ENCODE measurements around the gene TRIO.

Gene TRIO

DNA sequence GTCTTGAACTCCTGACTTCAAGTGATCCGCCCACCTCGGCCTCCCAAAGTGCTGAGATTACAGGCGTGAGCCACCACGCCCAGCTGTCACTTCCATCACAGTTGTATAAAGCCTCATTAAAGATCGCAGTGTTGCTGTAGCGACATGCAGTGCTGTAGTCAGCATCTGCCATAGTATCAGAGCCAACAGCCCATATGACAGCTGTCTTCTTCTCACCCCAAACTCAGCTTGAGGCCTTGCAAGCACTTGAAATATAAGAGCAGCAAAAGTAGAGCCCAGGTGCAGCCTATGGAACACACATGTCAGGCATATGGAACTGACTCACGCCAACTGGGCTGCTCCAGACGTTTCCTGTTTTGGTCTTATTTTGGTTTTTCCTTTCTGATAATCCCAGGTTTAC, 167.8 kb downstream of the TRIO start:
- in situ Hi-C loops (cut with MboI; ENCODE audit: low sequenced_read_pairs), result no loop called here

DNA sequence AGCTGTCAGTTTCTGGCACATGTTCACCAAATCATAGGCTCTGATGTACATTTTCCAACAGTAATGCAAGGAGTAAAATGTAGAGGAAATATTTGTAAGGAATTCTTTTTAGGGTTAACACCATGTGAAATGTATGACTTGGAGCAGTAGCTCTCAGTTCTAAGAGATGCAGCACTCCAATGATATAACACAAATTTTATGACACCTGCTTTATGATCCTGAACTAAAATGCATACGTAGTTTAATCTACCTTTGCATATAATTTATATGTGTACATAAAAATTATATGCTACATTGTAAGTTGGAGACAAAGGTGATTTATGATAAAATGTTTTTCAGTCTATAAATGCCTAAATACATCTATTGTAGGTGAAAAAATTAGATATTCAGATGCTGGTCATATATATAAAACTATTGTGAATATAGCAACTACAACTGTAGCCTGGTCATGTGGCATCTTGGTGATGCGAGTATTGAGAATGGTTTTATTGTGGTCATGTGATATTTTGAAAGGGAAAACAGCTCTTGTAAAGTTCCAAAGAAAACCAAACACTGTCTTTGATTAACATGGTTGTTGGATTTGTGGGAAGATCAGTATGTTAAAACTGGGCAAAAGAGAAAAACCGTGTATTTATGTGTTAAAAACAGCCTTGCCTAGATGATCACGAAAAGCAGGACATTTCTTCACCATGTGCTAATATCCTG, 171.0 kb downstream of the TRIO start:
- in situ Hi-C loops (cut with MboI; ENCODE audit: low sequenced_read_pairs), result no loop called here

DNA sequence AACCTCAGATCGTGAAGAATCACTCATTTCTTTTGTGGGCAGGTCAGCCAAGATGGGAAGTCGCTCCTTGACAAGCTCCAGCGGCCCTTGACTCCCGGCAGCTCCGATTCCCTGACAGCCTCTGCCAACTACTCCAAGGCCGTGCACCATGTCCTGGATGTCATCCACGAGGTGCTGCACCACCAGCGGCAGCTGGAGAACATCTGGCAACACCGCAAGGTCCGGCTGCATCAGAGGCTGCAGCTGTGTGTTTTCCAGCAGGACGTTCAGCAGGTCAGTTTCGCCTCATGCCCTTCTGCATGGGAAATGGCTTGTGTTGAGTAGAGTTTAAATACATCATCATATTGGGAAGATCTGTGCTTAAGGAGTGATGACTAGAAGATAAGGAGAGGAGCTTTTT, 173.3 kb downstream of the TRIO start:
- in situ Hi-C loops (cut with MboI; ENCODE audit: low sequenced_read_pairs), result no loop called here

DNA sequence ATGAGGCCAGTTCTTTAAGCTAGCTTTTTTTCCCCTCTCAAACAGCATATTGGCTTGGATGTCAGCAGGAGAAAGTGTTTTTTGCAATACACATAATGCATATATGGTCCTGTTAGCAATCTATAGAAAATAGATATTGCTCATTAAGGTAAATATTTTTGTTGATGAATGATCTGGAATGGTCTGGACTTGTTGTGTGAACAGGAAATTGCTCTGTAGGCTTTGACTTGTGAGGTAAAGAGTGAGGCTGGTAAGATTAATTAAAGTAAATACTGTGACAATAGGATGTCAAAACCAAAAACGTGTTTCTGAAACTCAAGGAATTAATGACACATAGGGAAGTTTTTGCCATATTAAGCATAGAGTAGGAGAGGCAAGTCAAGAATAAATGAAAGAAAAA, 176.0 kb downstream of the TRIO start:
- in situ Hi-C loops (cut with MboI; ENCODE audit: low sequenced_read_pairs), result no loop called here

DNA sequence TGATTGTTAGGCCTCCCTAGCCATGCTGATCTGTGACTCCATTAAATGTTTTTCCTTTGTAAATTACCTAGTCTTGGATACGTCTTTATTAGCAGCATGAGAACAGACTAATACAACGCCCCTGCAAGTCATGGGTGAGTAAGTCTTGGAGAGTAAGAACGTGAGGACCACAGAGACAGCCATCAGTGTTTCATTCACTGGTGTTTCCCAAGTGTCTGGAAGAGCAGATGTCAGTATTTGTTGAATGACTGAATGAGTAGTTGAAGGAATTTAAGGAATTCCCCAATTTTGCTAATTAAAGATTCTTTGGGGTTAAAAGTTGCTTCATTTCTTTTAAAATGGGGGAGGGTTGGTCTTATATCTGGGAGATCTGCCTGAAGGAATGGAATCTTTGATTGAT, 178.8 kb downstream of the TRIO start:
- in situ Hi-C loops (cut with MboI; ENCODE audit: low sequenced_read_pairs), result no loop called here

DNA sequence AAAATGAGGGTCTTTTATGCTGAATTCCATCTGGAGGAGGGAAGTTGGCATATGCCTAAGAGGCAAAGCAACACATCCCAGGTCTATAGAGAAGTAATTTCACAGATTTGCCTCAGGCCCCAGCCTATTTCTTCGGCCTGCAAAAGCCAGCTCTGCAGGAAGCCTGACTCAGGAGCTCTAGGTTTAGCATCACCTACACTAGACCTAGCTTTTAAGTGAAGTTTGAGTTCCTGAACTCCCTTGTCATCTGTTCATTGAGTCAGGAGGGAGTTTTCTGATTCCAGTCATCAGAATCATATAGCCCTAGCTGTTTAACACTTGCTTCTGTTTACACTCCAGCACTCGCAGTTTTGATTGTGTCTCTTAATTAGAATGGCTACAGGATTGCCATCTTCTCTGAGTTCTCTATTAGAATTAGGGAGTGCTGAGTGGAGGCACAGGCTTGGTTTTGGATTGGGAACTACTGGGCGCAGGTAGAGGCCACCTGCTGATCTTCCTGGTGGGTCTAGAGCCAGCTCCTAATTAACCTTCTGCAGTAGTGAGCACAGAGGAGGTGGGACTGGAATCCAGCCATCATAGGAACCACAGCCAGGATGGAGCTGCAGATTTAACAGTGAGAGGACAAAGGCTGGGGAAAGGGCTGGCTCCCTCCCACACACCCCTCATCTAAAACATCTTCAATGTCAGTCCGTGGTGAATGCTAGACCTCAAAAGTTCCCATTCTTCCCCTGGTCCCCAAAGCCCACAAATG, 179.5 kb downstream of the TRIO start:
- in situ Hi-C loops (cut with MboI; ENCODE audit: low sequenced_read_pairs), result no loop called here

DNA sequence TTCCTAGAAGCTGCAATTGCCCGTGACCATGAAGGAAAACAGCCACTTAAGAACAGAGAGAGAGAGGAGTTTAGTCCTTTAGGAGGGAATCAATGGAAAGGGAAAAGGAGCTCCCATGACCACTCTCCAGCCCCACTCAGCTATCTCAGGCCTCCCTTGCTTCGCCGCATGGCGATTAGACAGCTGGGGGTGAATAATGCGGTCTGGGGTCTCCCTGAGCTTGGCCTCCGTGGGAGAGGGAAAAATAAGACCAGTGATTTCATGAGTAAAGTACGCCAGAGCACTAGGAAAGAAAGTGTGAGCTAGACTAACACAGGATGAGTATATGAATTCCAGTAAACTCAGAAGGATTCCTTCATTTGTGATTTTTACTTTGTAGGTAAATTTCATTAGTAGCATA, 180.3 kb downstream of the TRIO start:
- in situ Hi-C loops (cut with MboI; ENCODE audit: low sequenced_read_pairs), result no loop called here

DNA sequence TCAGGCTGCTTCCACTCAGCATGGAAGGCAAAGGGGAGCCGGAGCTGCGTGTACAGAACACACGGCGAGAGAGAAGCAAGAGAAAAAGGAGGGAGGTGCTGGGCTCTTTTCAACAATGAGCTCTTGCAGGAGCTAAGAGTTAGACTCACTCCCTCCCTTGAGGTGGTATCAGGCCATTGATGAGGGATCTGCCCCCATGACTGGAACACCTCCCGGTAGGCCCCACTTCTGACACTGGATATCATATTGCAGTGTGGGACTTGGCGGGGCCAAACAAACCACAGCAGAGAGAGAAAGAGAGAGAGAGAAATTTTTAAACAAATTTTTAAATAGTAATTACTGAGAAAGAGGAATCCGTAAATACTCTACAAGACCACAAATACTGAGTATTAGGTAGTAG, 182.2 kb downstream of the TRIO start:
- in situ Hi-C loops (cut with MboI; ENCODE audit: low sequenced_read_pairs), result no loop called here

DNA sequence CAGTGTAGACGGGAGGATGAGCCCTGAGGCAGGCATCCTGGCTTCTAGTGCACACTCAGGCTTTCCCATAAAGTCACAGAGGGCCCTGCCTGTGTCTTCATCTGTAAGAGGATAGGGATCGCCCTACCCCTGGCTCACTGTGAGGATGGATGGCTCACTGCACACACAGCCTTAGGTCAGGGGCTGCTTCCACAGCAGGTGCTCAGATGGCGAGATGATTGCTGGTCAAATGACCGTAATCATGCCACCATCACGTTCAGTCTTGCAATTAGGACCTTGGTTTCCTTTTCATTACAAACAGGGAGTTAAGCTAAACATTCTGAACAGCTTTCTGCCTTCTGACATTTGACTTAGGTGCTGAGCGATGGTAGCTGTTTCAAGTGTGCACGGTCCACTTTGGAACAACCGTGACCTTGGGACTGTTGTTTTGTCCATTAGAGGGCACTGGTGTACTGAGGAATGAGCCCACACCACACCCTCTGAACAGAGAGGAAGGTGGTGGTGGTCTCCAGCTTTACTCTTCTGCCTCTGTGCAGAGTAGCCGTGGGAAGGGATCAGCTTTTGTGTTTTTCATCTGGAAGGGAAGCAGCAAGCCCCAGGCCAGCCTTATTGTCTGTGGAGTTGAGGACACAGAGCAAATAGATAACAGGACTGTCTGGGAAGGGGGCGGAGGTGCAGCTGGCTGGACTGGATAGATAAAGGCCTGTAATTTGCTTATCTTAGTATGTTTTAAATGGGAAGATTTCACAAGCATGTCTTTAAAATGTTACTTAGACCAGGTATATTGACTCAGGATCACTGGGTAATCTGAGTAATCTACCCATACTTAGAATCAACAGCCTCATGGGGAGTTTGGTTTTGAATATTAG, 183.1 kb downstream of the TRIO start:
- in situ Hi-C loops (cut with MboI; ENCODE audit: low sequenced_read_pairs), result no loop called here

DNA sequence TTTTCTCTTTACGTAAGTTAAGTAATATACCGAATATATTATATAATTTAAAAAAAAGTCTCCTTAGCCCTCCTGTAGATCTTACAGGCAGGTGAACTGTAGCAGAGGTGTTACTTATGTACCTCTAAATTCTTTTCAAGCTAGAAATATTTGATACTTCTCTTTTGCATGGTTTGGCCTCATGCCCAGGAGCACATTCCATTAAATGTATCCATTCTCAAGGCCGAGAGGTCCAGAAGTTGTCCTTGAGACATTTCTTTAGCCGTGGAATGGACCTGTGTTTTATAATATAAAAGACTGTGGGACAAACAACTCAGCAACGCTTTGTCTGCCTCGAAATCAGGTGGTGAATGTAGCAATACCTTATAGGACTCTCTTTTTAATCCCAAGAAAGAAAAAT, 184.5 kb downstream of the TRIO start:
- in situ Hi-C loops (cut with MboI; ENCODE audit: low sequenced_read_pairs), result no loop called here

DNA sequence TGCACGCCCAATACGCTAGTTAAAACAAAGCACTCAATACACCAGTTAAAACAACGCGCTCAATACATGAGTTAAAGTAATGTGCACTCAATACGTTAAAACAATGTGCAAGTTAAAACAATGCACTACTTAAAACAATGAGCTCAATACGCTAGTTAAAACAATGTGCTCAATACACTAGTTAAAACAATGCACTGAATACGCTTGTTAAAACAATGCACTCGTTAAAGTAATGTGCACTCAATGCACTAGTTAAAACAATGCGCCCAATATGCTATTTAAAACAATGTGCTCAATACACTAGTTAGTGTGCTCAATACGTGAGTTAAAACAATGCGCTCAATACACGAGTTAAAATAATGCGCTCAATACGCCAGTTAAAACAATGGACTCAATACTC, 185.0 kb downstream of the TRIO start:
- in situ Hi-C loops (cut with MboI; ENCODE audit: low sequenced_read_pairs), result no loop called here

DNA sequence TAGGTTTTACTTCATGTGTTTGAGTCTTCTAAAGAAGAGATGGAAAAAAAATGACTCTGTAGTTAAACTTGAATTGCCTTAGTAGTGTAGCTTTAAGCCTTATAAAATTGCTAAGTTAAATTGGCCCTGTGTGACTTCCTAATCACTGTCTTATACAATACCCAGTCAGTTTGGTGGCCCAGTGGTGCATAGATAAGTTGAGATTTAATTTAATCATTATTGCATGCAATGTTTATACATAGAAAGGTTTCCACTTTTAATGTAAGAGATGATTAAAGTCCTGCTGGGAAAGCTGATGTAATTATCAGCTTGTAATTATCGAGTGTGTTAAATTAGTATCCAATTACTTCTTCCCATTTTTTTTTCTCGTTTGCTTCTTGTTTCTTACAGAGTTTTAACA, 187.1 kb downstream of the TRIO start:
- in situ Hi-C loops (cut with MboI; ENCODE audit: low sequenced_read_pairs), result no loop called here

DNA sequence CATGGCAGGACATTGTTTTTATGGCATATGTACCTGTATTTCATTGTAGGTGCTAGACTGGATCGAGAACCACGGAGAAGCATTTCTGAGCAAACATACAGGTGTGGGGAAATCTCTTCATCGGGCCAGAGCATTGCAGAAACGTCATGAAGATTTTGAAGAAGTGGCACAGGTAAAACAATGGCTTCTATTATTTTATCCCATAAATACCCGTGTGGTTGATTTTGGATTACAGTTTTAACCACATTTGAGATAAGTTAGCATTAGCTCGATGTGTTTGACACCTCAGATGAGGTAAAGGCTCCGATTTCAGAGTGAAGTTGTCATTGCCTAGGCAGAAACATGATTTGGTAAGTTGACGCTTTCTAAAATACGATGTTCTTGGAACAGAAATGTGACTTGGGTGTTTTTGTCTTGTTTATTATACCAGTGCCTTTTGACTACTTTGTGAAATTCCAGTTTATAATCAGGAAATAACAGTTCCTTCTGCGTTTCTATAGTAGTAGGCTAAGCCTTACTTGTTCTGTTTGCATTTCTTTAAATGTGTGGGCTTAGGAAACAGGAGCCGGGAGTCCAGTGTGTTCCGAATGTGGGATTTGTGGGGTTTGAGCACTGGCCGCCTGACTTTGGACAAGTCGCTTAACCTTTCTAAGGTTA, 187.7 kb downstream of the TRIO start:
- in situ Hi-C loops (cut with MboI; ENCODE audit: low sequenced_read_pairs), result no loop called here

DNA sequence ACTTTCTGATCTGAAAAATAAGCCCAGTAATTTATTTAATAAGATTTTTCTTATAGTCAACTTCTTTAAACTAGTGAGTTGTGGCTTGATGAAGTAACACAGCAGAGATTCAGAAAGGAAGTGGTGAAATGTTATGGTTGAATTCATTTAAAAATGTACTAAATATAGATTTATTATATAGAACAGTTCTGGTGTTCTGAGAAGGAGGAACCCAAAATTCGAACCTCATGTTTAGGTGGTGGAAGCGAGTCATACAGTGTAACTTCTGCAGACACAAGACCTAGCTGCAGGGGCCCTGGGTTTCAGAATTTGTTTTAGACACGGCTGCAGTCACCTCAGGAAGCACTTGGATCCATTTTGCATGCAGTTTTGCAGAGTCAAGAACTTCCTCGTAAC, 188.2 kb downstream of the TRIO start:
- in situ Hi-C loops (cut with MboI; ENCODE audit: low sequenced_read_pairs), result no loop called here

DNA sequence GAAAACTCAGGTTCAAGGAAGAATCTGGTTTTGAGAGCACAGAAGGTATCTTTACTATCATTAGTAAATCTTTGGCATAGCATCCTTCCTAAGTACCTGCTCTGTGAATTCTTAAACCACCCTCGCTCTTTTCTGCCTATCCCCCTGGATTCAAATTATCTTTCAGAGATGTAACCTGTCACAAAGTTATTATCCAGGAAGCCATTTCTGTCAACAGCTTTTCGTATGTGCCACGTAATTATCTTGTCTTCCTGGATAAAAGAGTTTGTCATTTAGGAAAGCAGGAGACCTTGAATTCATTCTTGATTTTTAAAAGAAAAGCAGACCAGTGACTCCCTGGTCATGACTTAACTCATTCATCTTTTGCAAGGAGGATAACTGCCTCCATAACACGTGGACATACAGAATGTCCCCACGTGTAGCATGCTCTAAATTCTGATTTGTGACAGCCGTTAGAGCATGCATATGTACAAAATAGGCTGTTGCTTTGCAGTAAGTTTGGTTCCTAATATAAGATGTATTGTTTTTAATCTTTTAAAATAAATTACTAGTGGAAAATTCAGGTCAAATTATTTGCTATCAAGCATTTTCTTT, 189.0 kb downstream of the TRIO start:
- in situ Hi-C loops (cut with MboI; ENCODE audit: low sequenced_read_pairs), result no loop called here

DNA sequence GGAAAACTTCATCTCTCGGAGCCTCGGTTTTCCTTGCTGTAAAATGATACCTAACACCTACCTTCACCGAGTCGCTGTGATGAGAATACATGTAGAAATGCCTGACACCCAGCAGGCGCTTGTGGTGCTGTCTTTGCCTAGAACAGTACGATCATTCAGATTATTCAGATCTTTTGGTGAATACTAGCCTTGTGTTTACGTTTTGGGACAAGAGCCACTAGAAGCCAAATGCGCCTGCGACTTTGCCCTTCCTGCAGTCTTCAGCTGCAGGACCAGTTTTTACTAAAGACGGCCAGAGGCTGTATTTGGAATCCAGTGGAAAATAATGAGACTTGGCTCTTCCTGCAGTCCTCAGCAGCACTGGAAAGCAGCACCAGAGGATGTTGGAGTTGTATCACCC, 189.6 kb downstream of the TRIO start:
- in situ Hi-C loops (cut with MboI; ENCODE audit: low sequenced_read_pairs), result no loop called here

DNA sequence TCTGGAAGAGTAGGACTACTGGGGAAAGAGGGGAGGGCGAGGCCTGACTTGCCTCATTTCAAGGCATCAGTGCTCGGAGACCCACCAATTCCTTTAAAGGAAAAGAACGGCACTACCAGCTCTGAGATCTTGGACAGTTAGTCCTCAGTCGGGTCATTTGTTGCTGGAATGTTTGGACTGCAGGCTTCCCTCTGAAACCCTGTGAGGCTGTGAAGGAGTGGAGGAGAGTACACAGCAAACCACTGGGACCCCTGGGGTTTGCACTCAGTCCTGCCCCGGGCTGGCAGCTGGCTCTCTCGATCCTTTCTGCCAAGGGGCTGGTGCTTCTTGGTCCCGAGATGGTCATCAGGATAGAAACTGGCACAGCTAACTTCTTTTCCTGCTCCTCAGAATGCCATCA, 194.5 kb downstream of the TRIO start:
- in situ Hi-C loops (cut with MboI; ENCODE audit: low sequenced_read_pairs), result no loop called here

DNA sequence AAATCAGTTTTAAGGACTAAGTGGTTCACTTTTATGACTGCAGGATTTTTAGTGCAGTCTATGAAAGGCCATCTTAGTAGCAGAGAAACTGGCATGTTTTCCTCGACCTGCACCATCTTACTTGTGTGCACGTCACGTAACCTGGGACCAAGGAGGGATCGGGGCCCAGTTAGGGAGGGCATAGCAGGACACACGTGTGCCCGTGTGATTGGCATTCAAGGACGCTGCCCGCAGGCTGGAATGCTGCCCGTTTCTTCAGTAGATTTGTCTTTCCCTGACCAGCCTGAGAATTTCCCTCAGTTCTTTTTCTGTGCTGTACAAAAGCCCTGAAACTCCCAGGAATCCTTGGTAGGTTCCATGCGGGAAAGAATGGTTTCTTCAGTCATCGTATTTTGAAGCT, 196.3 kb downstream of the TRIO start:
- in situ Hi-C loops (cut with MboI; ENCODE audit: low sequenced_read_pairs), result no loop called here

DNA sequence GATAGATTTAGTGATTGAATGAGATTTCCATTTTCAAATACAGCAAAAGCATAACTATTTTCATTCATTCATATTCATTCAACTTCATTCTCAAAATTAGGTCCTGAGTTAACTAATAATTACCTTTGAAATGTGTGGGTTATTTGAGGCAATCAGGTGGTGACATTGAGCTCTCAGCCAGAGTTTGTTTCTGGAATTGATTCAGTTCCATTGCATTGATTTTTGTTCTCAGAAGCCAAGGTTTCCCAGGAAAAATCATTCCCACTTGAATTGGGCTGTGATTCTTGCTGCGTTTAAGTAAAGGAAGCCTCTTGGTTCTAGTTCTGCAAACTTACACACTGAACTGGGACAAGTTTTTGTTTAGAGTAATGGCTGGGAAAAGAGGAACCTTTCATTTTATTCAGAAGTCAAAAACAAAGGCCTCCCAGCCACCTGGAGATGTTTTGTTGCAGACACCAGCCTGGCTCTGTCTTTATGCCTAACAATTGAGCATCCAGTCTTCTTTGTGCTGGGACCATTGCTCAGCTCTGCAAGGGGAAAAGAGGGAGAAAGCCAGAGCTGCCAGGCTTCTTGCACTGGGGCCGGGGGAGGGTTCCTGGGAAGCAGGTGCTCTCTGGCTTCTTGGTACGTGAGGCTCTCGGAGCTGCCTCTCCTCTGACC, 198.6 kb downstream of the TRIO start:
- in situ Hi-C loops (cut with MboI; ENCODE audit: low sequenced_read_pairs), result no loop called here

DNA sequence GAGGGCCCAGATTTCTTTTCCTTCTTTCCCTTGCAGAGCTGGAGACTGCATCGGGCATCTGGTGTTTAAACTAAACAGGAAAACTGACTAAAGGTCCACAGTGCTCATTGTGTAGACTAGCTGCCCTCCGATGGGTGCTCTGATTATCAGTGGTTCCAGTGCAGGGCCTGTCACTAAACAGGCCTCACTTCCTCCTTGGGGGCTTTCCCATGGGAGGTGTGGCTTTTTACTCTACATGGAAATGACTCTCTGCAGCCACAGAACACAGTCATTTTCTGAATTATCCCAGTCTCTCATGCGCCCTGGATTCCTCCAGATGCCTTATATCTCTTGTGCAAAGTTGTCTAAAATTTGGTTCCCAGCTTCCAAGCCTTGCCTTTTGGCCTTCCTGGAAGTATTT, 199.2 kb downstream of the TRIO start:
- in situ Hi-C loops (cut with MboI; ENCODE audit: low sequenced_read_pairs), result no loop called here
